Prostate gland (tissue), 2 donors: ENCODE data around the gene GSTA4. TPM values are rescaled to one million over a fixed set of nuclear protein-coding genes. Genes with fewer than 3 reads are reported as not detected.

Experiments
- total RNA-seq, 2 donors: library from RNA; depleted of rRNA; stranded (reverse); fragments of >200 nt; gene quantifications; one replicate each; pipeline ENCODE4 v1.1.0, GENCODE V29; 2016

The GSTA4 gene
- total RNA-seq, 2 donors from 2014 or later = 62.2 to 96.7 TPM

Other genes with a start within 250 kb of the GSTA4 start
- 10 to 100 TPM in 1 of 2 donors, not detected in 1; 72.0 TPM for gene GSTA2, start 231.8 kb downstream of the GSTA4 start, total RNA-seq
- gene GSTA1, start 191.5 kb downstream of the GSTA4 start, total RNA-seq = 100 to 1,000 TPM in 1 of 2 donors, 10 to 100 TPM in 1; 24.0 to 329 TPM
- not detected for gene GSTA5, start 154.5 kb downstream of the GSTA4 start, total RNA-seq
- gene GSTA3, start 85.6 kb downstream of the GSTA4 start, total RNA-seq = 10 to 100 TPM in 1 of 2 donors, not detected in 1; 20.2 TPM
- gene CILK1, start 66.5 kb upstream of the GSTA4 start, total RNA-seq = 10 to 100 TPM; 19.1 to 27.2 TPM
- gene FBXO9, start 70.1 kb upstream of the GSTA4 start, total RNA-seq = 10 to 100 TPM; 55.6 to 89.2 TPM
- under 1 TPM; 0.09 to 0.34 TPM for gene GCM1, start 153.6 kb upstream of the GSTA4 start, total RNA-seq